Femur (tissue), 1 donor: ENCODE measurements around the gene SNRNP35.
"Not testable (repeated sequence)": the region's sequence is repeated elsewhere in the genome, so short reads cannot be mapped to it uniquely, and the experiment has no call there.

ENCODE experiments used
- DNase-seq: peaks from one replicate; pipeline ENCODE4 v3.0.0-alpha.2; 2017

The SNRNP35 gene

DNA sequence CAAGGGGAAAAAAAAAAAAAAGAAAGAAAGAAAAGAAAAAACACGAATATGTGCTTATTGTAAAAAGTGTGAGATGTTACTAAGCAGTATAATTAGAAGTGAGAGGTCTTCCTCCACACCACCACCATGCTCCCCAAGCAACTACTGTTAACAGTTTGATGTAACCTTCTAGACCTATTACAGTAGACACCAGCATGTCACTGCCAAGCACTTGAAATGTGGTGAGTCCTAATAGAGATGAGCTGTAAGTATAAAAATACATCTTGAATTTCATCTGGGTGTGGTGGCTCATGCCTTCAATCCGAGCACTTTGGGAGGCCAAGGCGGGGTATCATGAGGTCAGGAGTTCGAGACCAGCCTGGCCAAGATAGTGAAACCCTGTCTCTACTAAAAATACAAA lies 8.1 kb upstream of the SNRNP35 start:
- no peak for DNase-seq

DNA sequence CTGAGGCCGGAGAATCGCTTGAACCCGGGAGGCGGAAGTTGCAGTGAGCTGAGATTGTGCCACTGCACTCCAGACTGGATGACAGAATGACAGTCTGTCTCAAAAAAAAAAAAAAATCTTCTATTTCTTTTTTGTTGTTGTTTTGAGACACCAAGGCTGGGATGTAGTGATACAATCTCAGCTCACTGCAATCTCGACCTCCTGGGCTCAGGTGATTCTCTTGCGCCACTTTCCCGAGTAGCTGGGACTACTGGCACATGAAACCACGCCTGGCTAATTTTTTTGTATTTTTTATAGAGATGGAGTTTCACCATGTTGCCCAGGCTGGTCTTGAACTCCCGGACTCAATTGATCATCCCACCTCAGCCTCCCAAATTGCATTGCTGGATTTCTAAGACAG lies 7.3 kb upstream of the SNRNP35 start:
- no peak for DNase-seq

DNA sequence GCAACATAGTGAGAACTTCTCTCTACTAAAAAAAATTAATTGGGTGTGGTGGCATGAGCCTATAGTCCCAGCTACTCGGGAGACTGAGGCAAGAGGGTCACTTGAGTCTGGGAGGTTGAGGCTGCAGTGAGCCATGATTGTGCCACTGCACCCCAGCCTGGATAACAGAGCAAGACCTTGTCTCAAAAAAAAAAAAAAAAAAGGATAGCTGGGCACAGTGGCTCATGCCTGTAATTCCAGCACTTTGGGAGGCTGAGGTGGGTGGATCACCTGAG lies 5.7 kb upstream of the SNRNP35 start:
- DNase-seq = not testable (repeated sequence)

DNA sequence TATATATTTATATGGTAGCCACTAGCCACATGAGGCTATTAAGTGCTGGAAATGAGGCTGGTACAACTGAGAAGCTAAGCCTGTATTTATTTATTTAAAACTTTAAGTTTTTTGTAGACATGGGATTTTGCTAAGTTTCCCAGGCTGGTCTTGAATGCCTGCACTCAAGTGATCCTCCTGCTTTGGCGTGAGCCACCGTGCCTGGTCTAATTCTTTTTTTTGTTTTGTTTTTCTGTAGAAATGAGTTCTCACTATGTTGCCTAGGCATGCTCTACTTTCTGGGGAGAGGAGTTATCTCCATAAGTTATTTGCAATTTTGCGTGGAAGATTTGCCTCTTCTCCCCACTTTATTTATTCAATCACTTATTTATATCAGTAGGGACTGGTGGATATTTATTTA lies 4.8 kb upstream of the SNRNP35 start:
- DNase-seq = no peak

DNA sequence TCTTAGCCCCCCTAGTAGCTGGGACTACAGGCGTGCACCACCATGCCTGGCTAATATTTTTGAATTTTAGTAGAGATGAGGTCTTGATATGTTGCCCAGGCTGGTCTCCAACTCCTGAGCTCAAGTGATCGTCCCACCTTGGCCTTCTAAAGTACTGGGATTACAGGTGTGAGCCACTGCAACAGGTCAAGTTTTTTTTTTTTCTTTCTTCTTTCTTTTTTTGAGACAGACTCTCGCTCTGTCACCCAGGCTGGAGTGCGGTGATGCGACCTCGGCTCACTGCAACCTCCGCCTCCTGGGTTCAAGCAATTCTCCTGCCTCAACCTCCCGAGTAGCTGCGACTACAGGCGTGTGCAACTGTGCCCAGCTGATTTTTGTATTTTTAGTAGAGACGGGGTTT lies 5.2 kb downstream of the SNRNP35 start:
- not testable (repeated sequence) for DNase-seq

DNA sequence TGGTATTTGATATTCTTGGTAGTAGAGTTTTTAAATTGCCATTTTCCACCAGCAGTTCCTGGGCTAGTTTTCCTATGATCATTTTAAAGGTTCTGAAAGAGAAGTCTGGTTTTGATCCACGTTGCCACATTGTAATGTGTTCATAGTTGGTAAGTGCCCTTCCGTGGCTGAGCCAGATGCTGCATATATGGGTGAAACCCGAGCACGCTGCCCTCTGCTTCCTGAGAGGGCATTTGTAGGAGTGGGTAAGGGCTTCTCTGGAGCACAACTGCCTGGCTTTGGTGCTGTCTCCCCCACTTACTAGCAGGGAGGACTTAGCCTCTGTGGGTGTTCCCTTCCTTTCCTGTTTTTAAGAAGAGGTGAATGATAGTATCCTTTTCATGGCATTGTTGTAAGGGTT lies 7.1 kb downstream of the SNRNP35 start:
- no peak for DNase-seq

DNA sequence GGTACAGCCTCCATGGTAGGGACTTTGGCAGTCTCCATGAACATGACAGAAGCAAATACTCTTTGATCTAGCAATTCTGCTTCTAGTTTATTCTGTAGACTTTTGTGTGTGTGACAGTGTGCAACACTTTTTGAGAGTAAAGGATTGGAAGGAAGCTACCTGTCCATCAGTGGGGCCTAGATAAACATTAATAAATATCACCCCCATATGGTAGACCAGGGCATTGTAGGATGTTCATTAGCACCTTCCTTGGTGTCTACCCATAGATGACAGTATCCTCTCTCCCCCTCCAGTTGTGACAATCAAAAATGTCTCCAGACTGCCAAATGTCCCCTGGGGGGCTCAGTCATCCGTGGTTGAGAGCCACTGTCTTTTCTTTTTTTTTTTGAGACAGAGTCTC lies 10.8 kb downstream of the SNRNP35 start:
- no peak for DNase-seq

DNA sequence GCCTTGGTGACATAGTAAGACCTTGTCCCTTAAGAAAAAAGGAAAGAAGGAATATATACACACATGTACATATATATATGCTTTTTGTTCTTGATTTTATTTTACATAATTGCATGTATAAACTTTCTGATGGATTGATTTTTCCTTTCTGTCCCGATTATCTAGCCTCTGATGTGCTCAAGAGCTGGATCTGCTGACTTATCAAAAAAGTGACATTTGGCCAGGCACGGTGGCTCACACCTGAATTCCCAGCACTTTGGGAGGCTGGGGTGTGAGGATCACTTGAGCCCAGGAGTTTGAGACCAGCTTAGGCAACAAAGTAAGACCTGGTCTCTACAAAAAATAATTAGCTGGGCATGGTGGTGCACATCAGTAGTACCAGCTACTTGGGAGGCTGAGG lies 12.0 kb downstream of the SNRNP35 start:
- DNase-seq = no peak

DNA sequence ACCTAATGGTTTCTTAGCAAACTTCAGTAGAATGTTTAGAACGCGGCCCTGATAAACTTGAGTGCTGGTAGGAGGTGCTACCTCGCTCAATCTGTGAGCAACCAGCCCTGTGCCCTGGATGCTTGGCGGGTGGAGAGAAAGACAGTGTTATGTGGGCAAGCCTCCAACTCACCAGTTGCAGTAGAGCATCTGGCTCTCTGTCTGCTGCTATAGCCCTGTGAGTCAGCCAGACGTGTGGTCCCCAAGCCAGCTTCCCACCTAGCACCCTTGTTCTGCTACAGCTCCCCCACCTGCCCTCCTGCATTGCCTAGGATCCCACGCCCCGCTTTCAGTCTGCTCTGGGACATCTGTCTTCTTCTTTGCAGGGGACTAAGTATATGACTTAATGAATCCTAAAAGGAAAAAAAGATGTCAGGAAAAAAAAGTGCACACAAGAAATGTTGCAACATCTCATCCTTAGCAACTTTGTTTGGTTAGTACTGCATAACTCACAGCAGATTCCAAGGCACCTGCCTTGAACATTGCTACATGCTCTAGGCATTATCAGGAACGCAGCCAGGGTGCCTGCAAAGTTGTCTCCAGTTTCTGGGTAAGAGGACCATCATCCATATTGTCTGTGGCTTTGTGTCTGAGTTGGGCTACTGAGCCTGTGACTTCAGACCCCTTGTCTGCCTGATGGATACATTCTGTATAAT lies 13.6 kb downstream of the SNRNP35 start:
- no peak for DNase-seq

DNA sequence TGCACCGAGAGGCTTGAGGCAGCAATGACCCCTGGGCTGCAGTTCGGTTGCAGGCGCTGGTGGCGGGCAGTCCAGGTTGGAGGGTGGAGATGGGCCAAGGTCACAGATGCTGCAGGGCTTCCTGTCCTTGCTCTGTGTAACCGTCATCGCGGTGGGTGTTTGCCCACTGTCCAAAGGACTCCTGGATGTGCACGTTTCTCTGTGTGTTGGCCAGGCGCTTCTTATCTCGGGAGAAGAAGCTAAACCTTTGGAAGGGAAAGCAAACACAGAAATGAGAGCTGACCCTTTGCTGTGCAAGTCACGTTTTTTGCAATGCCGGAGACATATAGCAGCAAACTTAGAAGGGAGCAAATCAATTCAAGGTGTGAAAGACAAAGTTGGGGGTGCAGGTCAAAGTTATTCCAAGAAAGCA lies 14.5 kb downstream of the SNRNP35 start:
- DNase-seq = no peak

DNA sequence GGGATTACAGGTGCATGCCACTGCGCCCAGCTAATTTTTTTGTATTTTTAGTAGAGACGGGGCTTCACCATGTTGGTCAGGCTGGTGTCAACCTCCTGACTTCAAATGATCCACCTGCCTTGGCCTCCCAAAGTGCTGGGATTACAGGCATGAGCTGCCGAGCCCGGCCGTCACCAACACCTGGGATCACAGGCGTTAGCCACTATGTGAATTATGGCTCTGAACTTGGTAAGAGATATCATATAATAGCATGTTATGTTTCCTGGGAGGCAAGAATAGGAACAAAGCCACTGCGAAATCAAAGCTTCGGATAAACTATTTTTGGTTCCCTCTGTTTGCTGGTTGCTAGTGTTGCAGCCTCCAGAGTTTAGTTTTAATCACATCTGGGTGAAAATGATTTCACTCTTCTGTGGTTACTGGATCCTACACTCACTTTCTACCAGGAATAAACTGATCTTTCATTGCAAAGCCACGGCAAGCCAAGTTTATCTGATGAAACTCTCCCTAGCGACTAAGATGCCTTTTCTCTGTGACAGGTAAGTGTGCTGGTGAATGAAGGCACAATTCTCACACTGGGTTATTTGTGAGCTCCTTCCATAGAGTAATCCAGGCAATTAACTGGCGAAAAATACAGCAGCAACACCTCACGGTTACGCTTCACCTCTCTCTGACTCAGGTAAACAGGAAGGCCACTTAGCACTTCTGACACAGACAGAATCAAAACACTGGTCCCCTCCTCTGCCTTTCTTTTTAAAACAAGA lies 16.7 kb downstream of the SNRNP35 start:
- no peak for DNase-seq

DNA sequence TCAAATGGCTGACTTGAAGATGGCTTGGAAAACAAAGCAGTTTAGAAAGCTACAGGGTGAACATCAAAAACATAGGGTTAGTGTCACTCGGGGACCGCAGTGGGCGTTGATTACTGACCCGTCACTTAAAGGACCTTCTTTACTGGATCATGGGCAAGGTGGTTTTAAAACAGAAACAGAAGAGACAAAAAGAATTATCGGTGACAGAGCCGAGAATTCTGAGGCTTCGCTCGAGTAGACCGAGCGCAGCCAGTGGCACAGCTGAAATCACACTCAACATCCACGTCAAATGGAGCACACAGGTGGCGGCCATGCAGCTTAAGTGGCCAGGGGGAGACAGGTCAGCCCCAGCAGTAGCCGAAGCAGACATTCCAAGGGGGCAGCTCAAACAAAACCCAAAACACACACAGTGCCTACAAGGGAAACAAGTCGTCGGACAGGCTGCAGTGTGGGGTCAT lies 17.3 kb downstream of the SNRNP35 start:
- no peak for DNase-seq

DNA sequence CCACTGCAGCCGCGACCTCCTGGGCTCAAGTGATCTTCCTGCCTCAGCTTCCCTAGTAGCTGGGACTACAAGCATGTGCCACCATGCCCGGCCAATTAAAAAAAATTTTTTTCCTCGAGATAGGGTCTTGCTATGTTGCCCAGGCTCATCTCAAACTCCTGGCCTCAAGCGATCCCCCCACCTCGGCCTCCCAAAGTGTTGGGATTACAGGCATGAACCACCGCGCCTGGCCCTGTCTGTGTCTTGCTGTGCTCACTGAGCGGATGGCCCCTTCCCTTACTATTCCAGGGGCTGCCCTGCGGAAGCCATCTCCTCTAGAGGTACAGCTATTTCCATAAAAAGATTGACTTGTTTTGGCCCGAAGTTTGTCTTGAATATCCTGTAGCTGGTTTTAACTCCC lies 20.1 kb downstream of the SNRNP35 start:
- DNase-seq = no peak

DNA sequence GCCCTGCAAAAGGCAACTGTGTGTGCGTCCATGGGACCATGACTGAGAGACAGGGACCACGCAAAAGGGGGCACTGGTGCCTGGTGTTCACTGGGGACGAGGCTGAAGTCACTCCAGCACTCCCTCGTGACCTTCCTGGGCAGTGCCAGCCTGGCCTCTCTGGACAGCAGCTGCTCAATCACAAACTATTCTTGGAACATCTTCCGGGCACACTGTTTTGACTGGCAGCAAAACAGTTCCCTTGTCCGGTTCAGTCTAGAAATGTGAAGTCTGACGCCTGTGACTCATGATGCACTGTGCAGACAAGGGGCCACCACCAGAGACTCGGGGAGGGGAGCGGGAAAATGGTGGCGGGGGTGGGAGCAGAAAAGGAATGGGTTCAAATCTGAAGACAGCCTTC lies 20.8 kb downstream of the SNRNP35 start:
- peak; percentile 75 for DNase-seq

DNA sequence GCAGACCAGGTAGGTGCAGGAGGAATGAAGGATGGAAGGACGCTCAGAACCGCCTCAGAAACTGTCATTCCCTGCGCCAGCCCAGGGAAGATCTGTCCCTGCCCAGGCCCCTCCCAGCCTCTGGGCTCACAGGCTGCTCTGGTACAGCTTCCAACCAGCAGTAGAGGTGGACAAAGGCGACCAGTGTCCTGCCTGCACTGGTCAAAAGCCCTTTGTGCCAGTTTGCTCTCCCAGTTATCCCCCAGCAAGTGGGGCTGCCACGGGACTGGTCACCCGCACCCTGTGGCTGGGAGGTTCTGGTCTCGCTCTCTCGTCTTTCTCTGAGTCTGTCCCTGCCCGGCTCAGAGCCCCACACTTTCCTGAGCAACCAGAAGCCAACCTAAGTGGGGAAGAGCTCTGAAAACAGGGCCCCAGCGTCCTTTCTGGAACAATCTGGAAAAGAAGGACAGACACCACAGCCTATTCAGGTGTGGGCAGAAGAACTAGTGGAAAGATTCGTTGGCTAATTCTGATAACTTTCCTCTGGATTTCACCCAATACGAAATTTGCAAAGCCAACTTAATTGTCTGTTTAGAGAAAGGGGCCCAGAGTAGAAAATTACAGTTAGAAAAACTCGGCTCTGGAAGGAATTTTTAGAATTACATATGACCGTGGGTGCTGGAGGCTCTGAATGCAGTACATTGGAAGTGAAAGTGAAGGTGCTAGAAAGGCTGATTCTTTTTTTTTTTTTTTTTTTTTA lies 21.7 kb downstream of the SNRNP35 start:
- DNase-seq = no peak

DNA sequence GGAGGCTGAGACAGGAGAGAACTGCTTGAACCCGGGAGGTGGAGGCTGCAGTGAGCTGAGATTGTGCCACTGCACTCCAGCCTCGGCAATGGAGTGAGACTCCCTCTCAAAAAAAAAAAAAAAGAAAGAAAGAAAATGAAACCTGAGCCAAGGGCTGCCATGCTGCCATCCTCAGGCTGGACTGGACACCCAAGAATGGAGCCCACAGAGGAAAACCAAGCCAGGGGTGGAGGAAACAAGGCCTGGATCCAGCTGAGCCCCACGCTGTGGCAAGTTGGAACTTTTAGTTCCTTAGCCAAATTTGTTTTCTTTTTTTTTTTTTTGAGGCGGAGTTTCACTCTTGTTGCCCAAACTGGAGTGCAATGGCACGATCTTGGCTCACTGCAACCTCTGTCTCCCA lies 23.3 kb downstream of the SNRNP35 start:
- DNase-seq = not testable (repeated sequence)

DNA sequence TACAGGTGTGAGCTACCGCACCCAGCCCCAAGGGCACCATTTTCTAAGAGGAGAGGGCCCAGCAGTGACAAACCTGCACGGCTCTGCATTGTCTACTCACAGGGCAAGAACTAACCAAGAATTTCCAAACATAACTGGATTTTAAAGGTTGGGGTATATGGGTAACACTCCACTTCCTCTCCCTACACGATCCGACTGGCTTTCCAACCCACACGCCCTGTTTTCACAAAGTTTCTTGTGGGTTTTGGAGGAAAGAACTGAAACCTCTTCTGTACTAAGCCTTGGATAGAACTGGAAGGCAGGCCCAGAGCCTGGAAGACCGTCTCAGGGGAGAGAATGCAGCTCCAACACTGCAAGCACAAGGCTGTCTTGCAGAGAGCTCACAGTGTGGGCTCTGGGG lies 24.9 kb downstream of the SNRNP35 start:
- DNase-seq = no peak

DNA sequence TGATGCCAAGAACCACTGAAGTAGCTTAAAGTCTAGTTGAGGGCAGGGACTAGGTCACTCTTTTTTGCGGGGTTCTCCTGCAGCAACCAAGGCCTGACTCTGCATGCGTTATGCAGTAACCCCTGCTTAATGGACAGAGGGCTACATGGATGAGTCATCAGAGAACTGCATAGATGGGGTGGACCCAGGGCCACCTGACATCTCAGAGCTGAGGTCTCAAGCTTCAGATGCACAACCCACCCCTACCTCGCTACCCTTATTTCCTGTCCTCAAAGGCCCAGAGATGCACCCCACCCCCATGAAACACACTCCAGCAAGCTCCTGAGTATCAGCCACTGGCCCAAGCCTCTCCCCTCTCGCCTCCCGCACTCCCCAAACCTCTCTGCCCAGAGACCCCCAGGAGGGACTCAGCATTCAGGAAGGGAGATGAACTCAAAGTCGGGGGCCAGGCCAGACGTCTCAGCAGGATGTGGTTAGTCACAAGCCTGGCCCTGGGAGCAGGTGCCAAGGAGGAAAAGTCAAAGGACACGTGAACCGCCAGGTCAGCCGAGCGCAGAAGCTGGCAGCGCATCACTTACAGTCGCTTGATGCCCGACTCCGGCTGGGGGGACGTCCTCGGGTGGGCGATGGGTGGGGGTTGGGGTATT lies 25.8 kb downstream of the SNRNP35 start:
- DNase-seq = no peak

DNA sequence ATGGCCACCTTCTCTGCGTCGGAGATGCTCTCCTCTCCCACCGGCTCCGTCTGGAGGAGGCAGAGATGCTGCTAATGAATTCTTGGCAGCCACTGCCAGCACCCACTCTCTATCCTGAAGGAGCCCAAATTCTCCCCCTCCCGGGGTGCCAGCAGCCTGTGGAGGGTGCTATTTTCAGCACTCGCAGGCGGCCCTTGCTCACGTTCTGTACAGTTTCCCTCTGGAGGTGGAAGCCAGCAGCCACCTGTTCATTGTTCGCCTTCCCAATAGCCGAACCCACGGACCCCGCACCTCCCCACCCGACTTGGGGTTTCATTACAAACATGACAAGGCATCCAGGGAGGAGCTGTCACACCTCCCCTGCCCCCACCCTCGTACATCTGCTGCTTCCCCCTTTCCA lies 27.8 kb downstream of the SNRNP35 start:
- no peak for DNase-seq

DNA sequence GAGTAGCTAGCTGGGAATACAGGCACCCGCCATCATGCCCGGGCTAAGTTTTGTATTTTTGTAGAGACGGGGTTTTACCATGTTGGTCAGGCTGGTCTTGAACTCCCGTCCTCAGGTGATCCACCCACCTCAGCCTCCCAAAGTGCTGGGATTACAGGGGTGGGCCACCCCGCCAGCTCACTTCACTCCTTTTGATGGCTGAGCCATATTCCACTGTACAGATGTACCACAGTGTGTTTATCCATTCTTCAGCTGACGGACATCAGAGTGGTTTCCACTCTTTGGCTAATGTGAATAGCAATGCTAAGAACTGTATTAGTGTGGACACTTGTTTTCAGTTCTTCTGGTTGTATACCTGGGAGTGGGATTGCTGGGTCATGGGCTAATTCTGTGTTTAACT lies 29.5 kb downstream of the SNRNP35 start:
- DNase-seq = no peak

DNA sequence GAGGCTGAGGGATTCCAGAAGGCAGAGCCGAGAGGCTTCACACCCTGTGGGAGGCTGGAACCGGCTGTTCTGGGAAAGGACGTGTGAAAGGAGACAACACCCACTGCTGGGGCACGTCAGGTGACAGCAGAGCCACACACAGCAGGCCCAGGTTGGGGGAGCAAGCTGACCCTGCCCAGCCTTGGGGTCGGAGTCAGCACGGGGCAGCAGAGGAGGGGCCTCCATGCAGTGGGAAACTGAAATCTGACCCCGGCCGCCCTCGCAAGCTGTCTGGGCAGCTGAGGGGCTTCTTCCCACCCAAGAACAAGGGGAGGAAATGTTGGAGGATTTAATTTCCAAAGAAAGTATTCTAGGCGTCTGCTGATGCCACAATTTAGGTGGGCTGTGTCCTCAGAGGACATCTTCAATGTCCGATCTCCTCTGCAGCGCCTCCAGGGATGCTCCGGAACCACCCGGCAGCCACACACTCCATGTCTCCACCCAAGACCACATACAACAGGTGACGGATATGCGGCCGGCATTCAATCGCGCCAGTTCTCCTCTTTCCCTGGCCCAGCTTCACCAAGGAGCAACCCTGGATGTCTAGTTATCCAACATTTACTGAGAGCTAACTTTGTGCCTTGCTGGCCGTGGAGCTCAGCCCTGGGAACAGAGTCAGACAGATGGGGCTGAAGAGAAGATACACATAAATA lies 30.7 kb downstream of the SNRNP35 start:
- no peak for DNase-seq

DNA sequence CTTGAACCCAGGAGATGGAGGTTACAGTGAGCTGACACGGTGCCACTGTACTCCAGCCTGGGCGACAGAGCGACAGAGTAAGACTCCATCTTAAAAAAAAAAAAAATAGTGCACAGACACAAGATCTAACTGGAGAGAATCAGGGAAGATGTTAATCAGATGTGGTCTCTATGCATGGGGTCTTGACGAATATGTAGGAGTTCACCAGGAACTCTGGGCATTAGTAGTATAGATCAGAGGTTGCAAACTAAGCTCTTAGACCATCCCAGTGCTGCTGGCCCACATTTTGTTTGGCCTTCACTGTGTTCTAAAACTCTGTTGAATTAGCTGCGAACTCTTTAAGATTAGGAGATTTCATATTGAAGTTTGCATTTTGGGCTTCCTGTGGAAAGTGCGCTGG lies 31.6 kb downstream of the SNRNP35 start:
- DNase-seq = no peak

DNA sequence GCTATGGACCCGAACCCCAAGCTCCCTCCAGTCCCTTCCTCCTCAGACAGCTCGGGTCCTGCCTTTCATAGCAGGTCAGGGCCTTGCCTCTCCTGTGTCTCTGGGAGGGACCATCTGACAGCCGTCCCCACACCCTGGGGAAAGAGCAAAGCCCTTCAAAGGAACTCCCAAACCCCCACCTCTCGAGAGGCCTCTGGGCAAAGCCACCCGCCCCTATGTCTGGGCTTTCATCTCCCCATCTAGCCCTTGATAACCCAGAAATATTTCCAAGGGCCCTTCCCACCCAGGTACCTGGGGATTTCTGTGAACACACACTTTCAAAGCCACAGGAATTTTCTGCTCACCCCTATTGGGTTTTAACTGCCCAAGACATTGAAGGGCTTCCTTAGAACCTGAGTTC lies 32.1 kb downstream of the SNRNP35 start:
- no peak for DNase-seq
